Glomerular endothelial cell (primary cell): ENCODE results near the gene SIAH1. TPM values are rescaled to one million over a fixed set of nuclear protein-coding genes. Genes with fewer than 3 reads are reported as not detected.
"Not testable (repeated sequence)": the region's sequence is repeated elsewhere in the genome, so short reads cannot be mapped to it uniquely, and the experiment has no call there.

Experiments
- DNase-seq: peaks from one replicate; pipeline ENCODE4 v3.0.0-alpha.2; 2011; ENCODE audit warnings: low read depth, low spot score; ENCODE audit errors: extremely low read depth
- total RNA-seq: library from RNA; depleted of rRNA; stranded (reverse); fragments of >200 nt; gene quantifications from 2 replicates; pipeline ENCODE4 v1.2.3, GENCODE V29; 2015

The SIAH1 gene
- total RNA-seq, 1 donor from 2014 or later = 22.4 TPM

- DNase-seq = no peak
Measured at GRCh38 chr16:48340054-48340453, 45.2 kb downstream of the SIAH1 start.

GRCh38 chr16:48335961-48336360 is 49.3 kb downstream of the SIAH1 start:
- DNase-seq = no peak

- DNase-seq = no peak
Measured at GRCh38 chr16:48334325-48334724, 50.9 kb downstream of the SIAH1 start.

GRCh38 chr16:48332978-48333377 is 52.2 kb downstream of the SIAH1 start:
- DNase-seq = no peak

GRCh38 chr16:48330841-48331192 is 54.4 kb downstream of the SIAH1 start:
- DNase-seq = no peak

- no peak for DNase-seq
Measured at GRCh38 chr16:48330189-48330840, 54.9 kb downstream of the SIAH1 start.

- no peak for DNase-seq
Measured at GRCh38 chr16:48329138-48329537, 56.1 kb downstream of the SIAH1 start.

GRCh38 chr16:48326915-48327314 is 58.3 kb downstream of the SIAH1 start:
- DNase-seq = no peak

GRCh38 chr16:48323783-48324775 is 61.1 kb downstream of the SIAH1 start:
- DNase-seq = no peak

- no peak for DNase-seq
Measured at GRCh38 chr16:48321317-48322036, 63.7 kb downstream of the SIAH1 start.

- DNase-seq = peak; percentile 61
Measured at GRCh38 chr16:48318630-48319029, 66.6 kb downstream of the SIAH1 start.

GRCh38 chr16:48317614-48318315 is 67.4 kb downstream of the SIAH1 start:
- peak; percentile 29 for DNase-seq

GRCh38 chr16:48317026-48317425 is 68.2 kb downstream of the SIAH1 start:
- no peak for DNase-seq

- DNase-seq = not testable (repeated sequence)
Measured at GRCh38 chr16:48313905-48314304, 71.3 kb downstream of the SIAH1 start.

- no peak for DNase-seq
Measured at GRCh38 chr16:48310908-48311641, 74.1 kb downstream of the SIAH1 start.

Other genes with a start within 250 kb of the SIAH1 start
- gene ABCC12, start 229.4 kb downstream of the SIAH1 start, total RNA-seq = not detected in 2 replicates
- gene LONP2, start 141.1 kb downstream of the SIAH1 start, total RNA-seq = 35.1 and 35.4 TPM in 2 replicates
- gene ABCC11, start 137.9 kb downstream of the SIAH1 start, total RNA-seq = 0.29 TPM in 1 of 2 replicates, not detected in the other
- gene N4BP1, start 224.8 kb upstream of the SIAH1 start, total RNA-seq = 17.3 and 26.1 TPM in 2 replicates